Adipose tissue (tissue), 3 donors: ENCODE measurements around the gene ANXA2R. TPM values are rescaled to one million over a fixed set of nuclear protein-coding genes. Genes with fewer than 3 reads are reported as not detected.
"Not testable (repeated sequence)": the region's sequence is repeated elsewhere in the genome, so short reads cannot be mapped to it uniquely, and the experiment has no call there.

Experiments used
- H3K27ac ChIP-seq: one replicate; pipeline ENCODE4 v1.5.1; 2013; ENCODE audit warnings: low read depth, low read length
- WGBS, 3 donors: extraction: QIAGEN DNeasy Blood & Tissue Kit; methylation state at CpG; one replicate each; pipeline ENCODE4 v1.1.7; 2013; 5-methylcytosine and 5-hydroxymethylcytosine counted together
- polyA plus RNA-seq, 3 donors: library from polyadenylated mRNA; stranded (reverse); fragments of 200-250 nt; gene quantifications; one replicate each; pipeline ENCODE4 v1.2.3, GENCODE V29; 2013
- donor health status: healthy with polysubstance abuse.
- donor health status: Bipolar disorder and iron deficiency.
- donor health status: healthy.

ANXA2R gene
- polyA plus RNA-seq = 1 to 10 TPM; 1.1 to 5.8 (median 3.1) TPM

- H3K27ac ChIP-seq = peak within 1 kb of the TSS; percentile 82
- WGBS, 3 donors = 2 to 7% (median 2%) methylated on average over 47 of the region's 47 CpGs
Observed at GRCh38 chr5:43040287-43041098, at the start of gene ANXA2R. Gene ANXA2R, minus strand, starts transcription at chr5:43040319. Its CDS starts 273 bp downstream, at chr5:43040046.

- H3K27ac ChIP-seq = not testable (repeated sequence)
- 56 to 98% (median 88%) methylated on average over 2 of the region's 5 CpGs for WGBS, 3 donors
Observed at GRCh38 chr5:43086118-43086908, 46.2 kb upstream of the ANXA2R start.

GRCh38 chr5:43085453-43085852 lies 45.3 kb upstream of the ANXA2R start:
- WGBS, 3 donors = 96 to 100% (median 100%) methylated on average over 5 of the region's 5 CpGs
- H3K27ac ChIP-seq = no peak overlapping the region

GRCh38 chr5:43084468-43084867 lies 44.3 kb upstream of the ANXA2R start:
- H3K27ac ChIP-seq = not testable (repeated sequence)
- WGBS, 3 donors = 97 to 99% (median 98%) methylated on average over 7 of the region's 7 CpGs

- WGBS, 3 donors = 71 to 94% (median 91%) methylated on average over 2 of the region's 2 CpGs
Observed at GRCh38 chr5:43081345-43081744, 41.2 kb upstream of the ANXA2R start.

GRCh38 chr5:43078956-43079355 lies 38.8 kb upstream of the ANXA2R start:
- WGBS, 3 donors = 87 to 96% (median 95%) methylated on average over 4 of the region's 4 CpGs
- no peak overlapping the region for H3K27ac ChIP-seq

More at GRCh38 chr5:43081345-43081744, 41.2 kb upstream of the ANXA2R start:
- not testable (repeated sequence) for H3K27ac ChIP-seq

GRCh38 chr5:43077446-43078191 lies 37.5 kb upstream of the ANXA2R start:
- not testable (repeated sequence) for H3K27ac ChIP-seq
- 58 to 89% (median 85%) methylated on average over 7 of the region's 7 CpGs for WGBS, 3 donors

- WGBS, 3 donors = 61 to 86% (median 68%) methylated on average over 12 of the region's 12 CpGs
- H3K27ac ChIP-seq = no peak overlapping the region
Observed at GRCh38 chr5:43075319-43076293, 35.5 kb upstream of the ANXA2R start.

- WGBS, 3 donors = 94 to 97% (median 96%) methylated on average over 9 of the region's 9 CpGs
- H3K27ac ChIP-seq = no peak overlapping the region
Observed at GRCh38 chr5:43074987-43075318, 34.8 kb upstream of the ANXA2R start.

- WGBS, 3 donors = 91 to 95% (median 92%) methylated on average over 12 of the region's 12 CpGs
- H3K27ac ChIP-seq = no peak overlapping the region
Observed at GRCh38 chr5:43073597-43074546, 33.8 kb upstream of the ANXA2R start.

- H3K27ac ChIP-seq = not testable (repeated sequence)
- WGBS, 3 donors = 93 to 94% (median 93%) methylated on average over 3 of the region's 3 CpGs
Observed at GRCh38 chr5:43069401-43069720, 29.2 kb upstream of the ANXA2R start.

- WGBS, 3 donors = 68 to 81% (median 75%) methylated on average over 2 of the region's 2 CpGs
- no peak overlapping the region for H3K27ac ChIP-seq
Observed at GRCh38 chr5:43068037-43068436, 27.9 kb upstream of the ANXA2R start.

- WGBS, 3 donors = 0 to 1% (median 1%) methylated on average over 45 of the region's 45 CpGs
- H3K27ac ChIP-seq = peak overlapping the region; percentile 92
Observed at GRCh38 chr5:43066799-43067741, 27.0 kb upstream of the ANXA2R start.

GRCh38 chr5:43065948-43066798 lies 26.1 kb upstream of the ANXA2R start:
- WGBS, 3 donors = 0% methylated on average over 75 of the region's 75 CpGs

GRCh38 chr5:43065387-43065947 lies 25.3 kb upstream of the ANXA2R start:
- WGBS, 3 donors = 1 to 2% (median 1%) methylated on average over 18 of the region's 18 CpGs
- H3K27ac ChIP-seq = peak overlapping the region; percentile 92

More at GRCh38 chr5:43065948-43066798, 26.1 kb upstream of the ANXA2R start:
- H3K27ac ChIP-seq = peak overlapping the region; percentile 92
